GM12864 (cell line): ENCODE measurements around the gene GAP43.

Experiments
- DNase-seq: peaks from one replicate; pipeline ENCODE4 v3.0.0-alpha.2; 2011; ENCODE audit warnings: low read depth
- H3K4me3 ChIP-seq: 2 replicates; pipeline ENCODE4 v1.5.1; 2011; ENCODE audit warnings: mild to moderate bottlenecking, low read depth, low read length, control low read depth
- TF ChIP-seq, protein P1 (sequence below): IDR thresholded peaks from 2 replicates; pipeline ENCODE4 v1.5.1; 2011; ENCODE audit warnings: low read depth, mild to moderate bottlenecking, moderate library complexity, low read length, control low read depth, inconsistent platforms; ENCODE audit errors: missing control alignments

GAP43 gene

DNA sequence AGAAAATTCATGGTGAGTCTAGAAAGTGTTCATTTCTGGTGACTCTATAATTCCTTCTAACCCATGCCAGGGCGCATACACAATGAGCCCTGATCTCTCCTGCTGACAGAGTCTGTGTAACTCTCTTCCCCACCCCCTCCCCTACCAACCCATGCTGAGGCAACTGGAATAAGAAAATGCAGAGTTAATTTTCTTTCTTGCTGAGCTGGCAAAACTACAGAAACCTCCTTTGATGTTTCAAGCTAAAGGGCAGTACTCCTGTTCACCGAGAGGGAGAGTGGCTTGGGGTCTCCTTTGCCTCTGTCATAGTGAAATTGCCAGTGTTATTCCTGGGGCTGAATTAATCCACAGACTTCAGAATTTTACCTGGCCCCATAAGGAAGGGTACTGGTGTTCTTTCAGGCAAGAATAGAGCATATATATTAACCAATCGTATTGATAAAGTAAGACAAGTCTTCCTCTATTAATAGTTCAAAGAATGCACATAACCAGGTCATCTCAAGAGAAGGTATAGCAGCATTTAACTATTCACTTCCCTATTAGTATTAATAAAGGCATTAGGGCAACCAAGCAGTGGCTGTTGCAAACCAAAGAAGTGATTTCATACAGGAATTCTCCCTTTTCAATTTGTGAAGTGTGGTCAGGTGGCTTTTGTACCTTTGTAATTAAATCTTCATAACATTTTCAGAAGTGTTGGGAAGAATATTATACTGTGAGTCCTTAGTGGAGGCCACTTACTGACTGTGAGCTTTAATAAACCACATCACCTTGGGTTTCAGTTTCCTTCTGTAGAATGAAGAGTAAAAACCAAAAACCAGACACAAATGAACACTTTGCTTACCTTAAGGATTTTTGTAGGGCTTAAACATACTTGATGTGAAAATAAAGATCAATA, 4.1 kb downstream of the GAP43 start:
- no peak for DNase-seq
- no peak overlapping the region for H3K4me3 ChIP-seq

DNA sequence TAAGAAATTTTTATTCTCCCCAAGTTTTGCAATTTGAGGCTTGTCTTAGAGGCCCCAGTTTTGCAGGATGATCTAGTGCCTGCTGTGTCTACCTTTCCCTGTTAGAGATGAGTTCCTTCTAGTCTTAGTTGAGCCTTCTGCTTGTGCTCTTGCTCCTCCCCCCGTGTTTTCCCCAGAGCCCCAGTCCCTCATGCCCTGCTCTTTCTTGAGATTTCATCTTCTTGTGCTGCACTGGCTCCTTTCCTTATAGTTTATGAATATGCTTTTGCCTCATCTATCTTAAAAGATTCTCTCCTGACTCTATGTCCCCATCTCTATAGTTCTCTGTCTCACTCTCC, 4.7 kb downstream of the GAP43 start:
- no peak overlapping the region for H3K4me3 ChIP-seq
- DNase-seq, result no peak
- TF ChIP-seq, protein P1, sequence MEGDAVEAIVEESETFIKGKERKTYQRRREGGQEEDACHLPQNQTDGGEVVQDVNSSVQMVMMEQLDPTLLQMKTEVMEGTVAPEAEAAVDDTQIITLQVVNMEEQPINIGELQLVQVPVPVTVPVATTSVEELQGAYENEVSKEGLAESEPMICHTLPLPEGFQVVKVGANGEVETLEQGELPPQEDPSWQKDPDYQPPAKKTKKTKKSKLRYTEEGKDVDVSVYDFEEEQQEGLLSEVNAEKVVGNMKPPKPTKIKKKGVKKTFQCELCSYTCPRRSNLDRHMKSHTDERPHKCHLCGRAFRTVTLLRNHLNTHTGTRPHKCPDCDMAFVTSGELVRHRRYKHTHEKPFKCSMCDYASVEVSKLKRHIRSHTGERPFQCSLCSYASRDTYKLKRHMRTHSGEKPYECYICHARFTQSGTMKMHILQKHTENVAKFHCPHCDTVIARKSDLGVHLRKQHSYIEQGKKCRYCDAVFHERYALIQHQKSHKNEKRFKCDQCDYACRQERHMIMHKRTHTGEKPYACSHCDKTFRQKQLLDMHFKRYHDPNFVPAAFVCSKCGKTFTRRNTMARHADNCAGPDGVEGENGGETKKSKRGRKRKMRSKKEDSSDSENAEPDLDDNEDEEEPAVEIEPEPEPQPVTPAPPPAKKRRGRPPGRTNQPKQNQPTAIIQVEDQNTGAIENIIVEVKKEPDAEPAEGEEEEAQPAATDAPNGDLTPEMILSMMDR, result no peak

More for the DNA sequence above, 4.1 kb downstream of the GAP43 start:
- TF ChIP-seq, protein P1, result no peak

DNA sequence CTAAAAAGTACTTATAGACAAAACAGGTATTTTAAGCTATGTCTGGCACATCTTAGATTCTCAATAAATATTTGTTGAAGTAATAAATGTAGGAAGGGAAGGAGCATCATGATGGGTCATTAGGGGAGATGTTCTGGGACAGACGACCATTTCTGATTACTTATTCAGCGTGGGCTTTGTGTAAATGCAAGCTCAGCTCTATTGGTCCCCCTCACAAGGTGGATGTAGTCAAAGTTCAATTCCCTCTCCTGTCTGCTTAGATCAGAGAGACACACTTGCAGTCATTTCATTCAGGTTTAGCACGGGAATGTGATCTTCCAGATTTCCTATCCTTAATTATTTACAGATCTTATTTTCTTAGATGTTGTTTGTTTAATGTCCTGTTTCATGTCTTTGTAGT, 7.5 kb downstream of the GAP43 start:
- DNase-seq, result no peak
- TF ChIP-seq, protein P1, result no peak
- no peak overlapping the region for H3K4me3 ChIP-seq

DNA sequence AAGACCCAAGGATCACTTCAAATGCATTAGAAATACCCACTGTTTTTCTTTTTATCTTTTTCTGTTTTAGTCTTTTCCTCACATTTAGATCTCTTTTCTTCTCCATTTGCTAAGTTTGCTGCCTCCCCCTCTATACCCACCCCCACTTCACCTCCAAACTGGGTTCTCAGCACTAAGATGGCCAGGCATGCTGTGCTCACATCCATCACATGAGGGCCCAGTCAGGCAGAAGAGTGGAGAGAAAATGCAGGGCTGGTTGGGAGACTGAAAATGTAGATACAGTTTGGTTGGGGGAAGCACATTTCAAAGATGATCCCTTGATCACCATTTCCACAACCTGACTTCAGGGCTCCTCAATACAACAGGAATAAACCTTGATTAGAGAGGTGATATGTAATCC, 8.7 kb downstream of the GAP43 start:
- DNase-seq, result no peak
- no peak overlapping the region for H3K4me3 ChIP-seq
- TF ChIP-seq, protein P1, result no peak

DNA sequence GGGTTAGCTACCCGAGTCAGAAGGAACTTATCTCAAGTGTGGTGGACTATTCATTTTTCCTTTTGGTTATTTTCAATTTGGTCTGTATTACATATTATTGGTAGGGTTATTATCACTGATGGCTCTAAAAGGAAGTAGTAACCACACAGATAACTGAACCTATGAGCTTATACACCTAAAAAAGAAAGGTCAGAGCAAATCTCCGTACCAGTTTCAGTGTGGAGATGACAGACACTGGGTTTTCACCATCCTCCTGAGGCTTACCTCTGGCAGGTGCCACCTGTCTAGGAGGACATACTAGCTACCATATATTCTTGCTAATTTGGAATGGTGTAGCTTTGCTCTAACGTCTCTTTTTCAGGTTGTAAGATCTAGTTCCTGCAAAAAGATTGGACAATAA, 10.2 kb downstream of the GAP43 start:
- no peak for DNase-seq
- H3K4me3 ChIP-seq, result no peak overlapping the region
- TF ChIP-seq, protein P1, result no peak

DNA sequence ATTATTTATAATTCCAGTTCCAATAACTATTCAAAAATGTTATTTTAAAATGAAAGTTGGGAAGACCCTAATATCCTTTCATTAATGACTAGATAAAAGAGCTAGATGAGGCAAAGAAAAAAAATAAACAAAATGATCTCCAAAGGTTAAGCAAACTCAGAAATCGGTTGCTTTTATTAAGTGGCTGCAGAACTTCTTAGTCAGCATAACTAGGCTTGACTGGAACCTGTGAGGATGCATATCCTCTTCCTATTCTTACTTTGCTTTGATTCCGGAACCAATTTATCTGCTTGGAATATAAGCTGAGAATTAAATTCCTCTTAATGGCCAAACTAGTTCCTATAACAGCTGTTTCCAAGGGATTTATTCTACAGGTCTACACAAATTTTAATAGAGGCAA, 10.7 kb downstream of the GAP43 start:
- DNase-seq, result no peak
- TF ChIP-seq, protein P1, result no peak
- no peak overlapping the region for H3K4me3 ChIP-seq

DNA sequence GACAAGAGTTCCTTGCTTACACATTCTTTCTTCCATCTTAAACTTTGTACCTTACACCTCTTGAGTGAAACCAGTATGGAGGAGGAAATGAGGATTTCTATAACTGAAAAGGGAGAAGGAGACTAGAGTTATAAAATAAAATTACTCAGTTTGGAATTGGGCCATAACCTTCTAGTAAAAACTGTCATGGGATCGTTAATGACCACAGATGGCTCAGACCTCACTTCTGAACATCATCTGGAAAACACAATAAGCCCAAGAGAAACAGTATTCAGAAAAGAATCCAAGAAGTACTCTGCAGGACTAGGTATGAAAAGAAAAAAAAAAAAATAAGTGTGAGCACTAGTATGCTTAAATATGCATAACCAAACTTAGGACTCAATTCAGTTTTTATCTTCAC, 12.1 kb downstream of the GAP43 start:
- H3K4me3 ChIP-seq, result no peak overlapping the region
- no peak for DNase-seq
- TF ChIP-seq, protein P1, result no peak
